Liver (tissue), 9 donors: ENCODE results near the gene HDAC5. TPM values are rescaled to one million over a fixed set of nuclear protein-coding genes. Genes with fewer than 3 reads are reported as not detected.
"Not testable (repeated sequence)": the region's sequence is repeated elsewhere in the genome, so short reads cannot be mapped to it uniquely, and the experiment has no call there.

Experiments
- DNase-seq: peaks from one replicate; pipeline ENCODE4 v3.0.0-alpha.2; 2017; ENCODE audit warnings: low spot score
- H3K27ac ChIP-seq, 2 donors: one replicate each; pipeline ENCODE4 v1.7.0; 2013; ENCODE audit warnings: inconsistent platforms in 2 of 2, low read length in 2 of 2, control low read depth in 1 of 2, low read depth in 1 of 2, mild to moderate bottlenecking in 1 of 2
- H3K27me3 ChIP-seq, 4 donors: one replicate each; pipeline versions ENCODE4 v1.6.1 to v1.7.0; 2013; ENCODE audit warnings: low read length in 3 of 4, inconsistent platforms in 1 of 4, mild to moderate bottlenecking in 1 of 4, moderate library complexity in 1 of 4; ENCODE audit not compliant: control insufficient read depth in 4 of 4, insufficient read depth in 4 of 4
- H3K36me3 ChIP-seq, 4 donors: one replicate each; pipeline versions ENCODE4 v1.6.1 to v1.7.0; 2013; ENCODE audit warnings: low read length in 3 of 4, mild to moderate bottlenecking in 3 of 4, low read depth in 1 of 4, moderate library complexity in 1 of 4; ENCODE audit not compliant: control insufficient read depth in 4 of 4, insufficient read depth in 3 of 4
- H3K4me1 ChIP-seq, 4 donors: one replicate each; pipeline versions ENCODE4 v1.6.1 to v1.7.0; 2013; ENCODE audit warnings: low read length in 3 of 4, mild to moderate bottlenecking in 3 of 4, moderate library complexity in 1 of 4; ENCODE audit not compliant: control insufficient read depth in 4 of 4, insufficient read depth in 4 of 4
- H3K4me3 ChIP-seq, 3 donors: one replicate each; pipeline versions ENCODE4 v1.6.1 to v1.7.0; 2013; ENCODE audit warnings: low read length in 3 of 3, control low read depth in 1 of 3, low read depth in 1 of 3, mild to moderate bottlenecking in 1 of 3
- H3K9ac ChIP-seq, 2 donors: one replicate each; pipeline ENCODE4 v1.7.0; 2013; ENCODE audit warnings: low read length in 2 of 2, mild to moderate bottlenecking in 2 of 2, moderate library complexity in 2 of 2, control low read depth in 1 of 2, low read depth in 1 of 2
- H3K9me3 ChIP-seq, 4 donors: one replicate each; pipeline versions ENCODE4 v1.6.1 to v1.7.0; 2013; ENCODE audit warnings: low read length in 3 of 4; ENCODE audit not compliant: control insufficient read depth in 4 of 4
- CTCF ChIP-seq: fragments of 150-350 bp; IDR thresholded peaks from 2 replicates; pipeline ENCODE4 v1.5.1; 2017; ENCODE audit warnings: improper control_type of control experiment, low read depth, low read length; ENCODE audit not compliant: missing input control
- EGR1 ChIP-seq, 2 donors: IDR thresholded peaks; 2 replicates each; pipeline ENCODE4 v1.6.1; 2016 to 2018; ENCODE audit warnings: antibody characterized with exemption in 2 of 2, low read depth in 2 of 2
- FOXA1 ChIP-seq: IDR thresholded peaks from 2 replicates; pipeline ENCODE4 v1.6.1; 2016; ENCODE audit warnings: antibody characterized with exemption
- GABPA ChIP-seq, 2 donors: IDR thresholded peaks in 1 of 2; conservative IDR thresholded peaks in 1 of 2; 2 replicates each; pipeline ENCODE4 v1.6.1; 2016; ENCODE audit warnings: antibody characterized with exemption in 2 of 2, mild to moderate bottlenecking in 1 of 2, moderate library complexity in 1 of 2
- HNF4A ChIP-seq, 2 donors: conservative IDR thresholded peaks; 2 replicates each; pipeline ENCODE4 v1.6.1; 2016; ENCODE audit warnings: antibody characterized with exemption in 2 of 2, mild to moderate bottlenecking in 2 of 2
- HNF4G ChIP-seq: IDR thresholded peaks from 2 replicates; pipeline ENCODE4 v1.6.1; 2016; ENCODE audit warnings: antibody characterized with exemption
- JUND ChIP-seq, 2 donors: IDR thresholded peaks; 2 replicates each; pipeline ENCODE4 v1.6.1; 2016; ENCODE audit warnings: antibody characterized with exemption in 2 of 2
- REST ChIP-seq: IDR thresholded peaks from 2 replicates; pipeline ENCODE4 v1.6.1; 2016; ENCODE audit warnings: antibody characterized with exemption, mild to moderate bottlenecking
- RXRA ChIP-seq, 2 donors: IDR thresholded peaks; 2 replicates each; pipeline ENCODE4 v1.6.1; 2017 to 2018; ENCODE audit warnings: antibody characterized with exemption in 2 of 2, mild to moderate bottlenecking in 1 of 2
- SP1 ChIP-seq: IDR thresholded peaks from 2 replicates; pipeline ENCODE4 v1.6.1; 2018; ENCODE audit warnings: antibody characterized with exemption, mild to moderate bottlenecking
- TAF1 ChIP-seq: conservative IDR thresholded peaks from 2 replicates; pipeline ENCODE4 v1.6.1; 2016; ENCODE audit warnings: antibody characterized with exemption, mild to moderate bottlenecking
- WGBS: extraction: QIAGEN DNeasy Blood & Tissue Kit; methylation state at CpG from one replicate; pipeline ENCODE4 v1.1.7; 2013; 5-methylcytosine and 5-hydroxymethylcytosine counted together
- polyA plus RNA-seq, 2 donors: library from polyadenylated mRNA; stranded (reverse) in 1 of 2; unstranded in 1 of 2; fragments of 200-250 nt in 1 of 2; fragments of >200 nt in 1 of 2; fragmentation: Nextera tagmentation in 1 of 2; extraction: Ambion mirVana in 1 of 2; gene quantifications; one replicate each; pipeline versions ENCODE4 v1.2.1 to v1.2.3, GENCODE V29; 2013 to 2015
- total RNA-seq, 2 donors: library from RNA; depleted of rRNA; stranded (reverse); fragments of >200 nt; gene quantifications; one replicate each; pipeline ENCODE4 v1.2.3, GENCODE V29; 2014
- TF ChIP-seq, protein P1 (sequence below): IDR thresholded peaks from 2 replicates; pipeline ENCODE4 v1.6.1; 2016; ENCODE audit warnings: antibody characterized with exemption
- TF ChIP-seq, protein P2 (sequence below): IDR thresholded peaks from 2 replicates; pipeline ENCODE4 v1.6.1; 2016; ENCODE audit warnings: antibody characterized with exemption
- donor health status: healthy.
- donor health status: healthy.
- donor health status: healthy.
- donor health status: healthy.
- donor health status: healthy.

Gene HDAC5
- total and polyA plus RNA-seq, 4 donors: 5.8 to 20.3 (median 14.4) TPM

- H3K4me3 ChIP-seq: no peak overlapping the region
- no peaks in the 10 kb centered on the region for H3K36me3 ChIP-seq
- no peak overlapping the region for H3K9ac ChIP-seq
- no peak for TF ChIP-seq HNF4A (conservative IDR thresholded peaks at IDR 0.05)
- TF ChIP-seq CTCF: no peak
- no peak for TF ChIP-seq SP1
- TF ChIP-seq, protein P1, sequence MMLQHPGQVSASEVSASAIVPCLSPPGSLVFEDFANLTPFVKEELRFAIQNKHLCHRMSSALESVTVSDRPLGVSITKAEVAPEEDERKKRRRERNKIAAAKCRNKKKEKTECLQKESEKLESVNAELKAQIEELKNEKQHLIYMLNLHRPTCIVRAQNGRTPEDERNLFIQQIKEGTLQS: no peak
- no peak for TF ChIP-seq REST
- TF ChIP-seq EGR1 (IDR thresholded peaks at IDR 0.05; ENCODE audit: low read depth in 2 of 2): no peak
- TF ChIP-seq, protein P2, sequence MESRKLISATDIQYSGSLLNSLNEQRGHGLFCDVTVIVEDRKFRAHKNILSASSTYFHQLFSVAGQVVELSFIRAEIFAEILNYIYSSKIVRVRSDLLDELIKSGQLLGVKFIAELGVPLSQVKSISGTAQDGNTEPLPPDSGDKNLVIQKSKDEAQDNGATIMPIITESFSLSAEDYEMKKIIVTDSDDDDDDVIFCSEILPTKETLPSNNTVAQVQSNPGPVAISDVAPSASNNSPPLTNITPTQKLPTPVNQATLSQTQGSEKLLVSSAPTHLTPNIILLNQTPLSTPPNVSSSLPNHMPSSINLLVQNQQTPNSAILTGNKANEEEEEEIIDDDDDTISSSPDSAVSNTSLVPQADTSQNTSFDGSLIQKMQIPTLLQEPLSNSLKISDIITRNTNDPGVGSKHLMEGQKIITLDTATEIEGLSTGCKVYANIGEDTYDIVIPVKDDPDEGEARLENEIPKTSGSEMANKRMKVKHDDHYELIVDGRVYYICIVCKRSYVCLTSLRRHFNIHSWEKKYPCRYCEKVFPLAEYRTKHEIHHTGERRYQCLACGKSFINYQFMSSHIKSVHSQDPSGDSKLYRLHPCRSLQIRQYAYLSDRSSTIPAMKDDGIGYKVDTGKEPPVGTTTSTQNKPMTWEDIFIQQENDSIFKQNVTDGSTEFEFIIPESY: no peak
- TF ChIP-seq TAF1: no peak
- no peak for TF ChIP-seq GABPA (IDR thresholded peaks at IDR 0.05 in 1 of 2, conservative IDR thresholded peaks at IDR 0.05 in 1 of 2)
- TF ChIP-seq HNF4G: no peak
- TF ChIP-seq JUND (IDR thresholded peaks at IDR 0.05): no peak
- TF ChIP-seq RXRA (IDR thresholded peaks at IDR 0.05): no peak
- TF ChIP-seq FOXA1: no peak
- peaks cover 5 to 12% (median 11%) of the 10 kb centered on the region in 4 donors for H3K4me1 ChIP-seq
- WGBS: 91% methylated on average over 7 of the region's 7 CpGs
- H3K27me3 ChIP-seq: no peaks in the 10 kb centered on the region
- DNase-seq: no peak
- H3K27ac ChIP-seq: no peak overlapping the region
- H3K9me3 ChIP-seq: no peaks in the 10 kb centered on the region
Observed at GRCh38 chr17:44144966-44145739, 21.7 kb upstream of the HDAC5 start.

DNA sequence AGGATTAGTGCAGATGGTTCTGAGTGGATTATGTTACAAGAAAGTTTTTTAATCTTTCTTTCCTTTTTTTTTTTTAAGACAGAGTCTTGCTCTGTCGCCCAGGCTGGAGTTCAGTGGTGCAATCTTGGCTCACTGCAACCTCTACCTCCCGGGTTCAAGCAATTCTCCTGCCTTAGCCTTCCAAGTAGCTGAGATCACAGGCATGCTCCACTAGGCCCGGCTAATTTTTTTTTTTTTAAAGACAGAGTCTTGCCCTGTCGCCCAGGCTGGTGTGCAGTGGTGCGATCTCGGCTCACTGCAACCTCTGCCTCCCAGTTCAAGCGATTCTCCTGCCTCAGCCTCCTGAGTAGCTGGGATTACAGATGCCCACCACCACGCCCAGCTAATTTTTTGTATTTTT, 20.5 kb upstream of the HDAC5 start:
- not testable (repeated sequence) for H3K9me3 ChIP-seq, DNase-seq, H3K4me3 ChIP-seq, H3K27me3 ChIP-seq, H3K27ac ChIP-seq, H3K36me3 ChIP-seq, H3K9ac ChIP-seq
- peaks cover 5 to 12% (median 11%) of the 10 kb centered on the region in 4 donors for H3K4me1 ChIP-seq
- 97% methylated on average over 8 of the region's 8 CpGs for WGBS
